Activated B cell treated with CpG ODN at 0.5 μM for 24 hours (primary cell): ENCODE measurements around the gene CORO2B. TPM values are rescaled to one million over a fixed set of nuclear protein-coding genes. Genes with fewer than 3 reads are reported as not detected.

ENCODE experiments used
- ATAC-seq: fragments of 200-7000 bp; cut with Tn5 transposase; one replicate; pipeline ENCODE4 v1.10.0; 2021; ENCODE audit warnings: low read depth, mild to moderate bottlenecking, moderate library complexity
- CTCF ChIA-PET: fragments of 350-600 bp; sonication (Branson Sonifier 250); formaldehyde crosslinking; loops from one replicate; lab custom pipeline; 2021; ENCODE audit warnings: antibody characterized with exemption; lab: Charles Lee
- POLR2A ChIA-PET: fragments of 350-600 bp; sonication (Branson Sonifier 250); formaldehyde crosslinking; loops from one replicate; lab custom pipeline; 2021; ENCODE audit warnings: antibody characterized with exemption; lab: Charles Lee
- DNase-seq: peaks from one replicate; pipeline ENCODE4 v3.0.0; 2022
- H3K27ac Mint-ChIP-seq: one replicate; pipeline ENCODE4 v1.8.0; 2020; ENCODE audit warnings: mixed read lengths
- H3K27me3 Mint-ChIP-seq: one replicate; pipeline ENCODE4 v1.8.0; 2021; ENCODE audit warnings: mixed read lengths
- H3K36me3 Mint-ChIP-seq: one replicate; pipeline ENCODE4 v1.8.0; 2021; ENCODE audit warnings: low read depth, mixed read lengths
- H3K4me1 Mint-ChIP-seq: one replicate; pipeline ENCODE4 v1.8.0; 2021; ENCODE audit warnings: mixed read lengths
- H3K4me3 Mint-ChIP-seq: one replicate; pipeline ENCODE4 v1.8.0; 2020; ENCODE audit warnings: mild to moderate bottlenecking, mixed read lengths
- H3K9me3 Mint-ChIP-seq: one replicate; pipeline ENCODE4 v1.8.0; 2020; ENCODE audit warnings: mixed read lengths
- intact Hi-C: fragments of 100-400 bp; cut with micrococcal nuclease; formaldehyde crosslinking; loops from one replicate; pipeline ENCODE4 v1.15.1; 2024
- total RNA-seq: library from RNA; stranded (reverse); gene quantifications from 2 replicates; pipeline ENCODE4 v1.2.3, GENCODE V29; 2022
- TF ChIP-seq, protein P1 (sequence below): fragments of 200-600 bp; IDR thresholded peaks from one replicate; pipeline ENCODE4 v1.8.0; 2022; ENCODE audit warnings: antibody characterized with exemption, mild to moderate bottlenecking

CORO2B gene
- total RNA-seq, 1 donor from 2014 or later, result 1.0 TPM

DNA sequence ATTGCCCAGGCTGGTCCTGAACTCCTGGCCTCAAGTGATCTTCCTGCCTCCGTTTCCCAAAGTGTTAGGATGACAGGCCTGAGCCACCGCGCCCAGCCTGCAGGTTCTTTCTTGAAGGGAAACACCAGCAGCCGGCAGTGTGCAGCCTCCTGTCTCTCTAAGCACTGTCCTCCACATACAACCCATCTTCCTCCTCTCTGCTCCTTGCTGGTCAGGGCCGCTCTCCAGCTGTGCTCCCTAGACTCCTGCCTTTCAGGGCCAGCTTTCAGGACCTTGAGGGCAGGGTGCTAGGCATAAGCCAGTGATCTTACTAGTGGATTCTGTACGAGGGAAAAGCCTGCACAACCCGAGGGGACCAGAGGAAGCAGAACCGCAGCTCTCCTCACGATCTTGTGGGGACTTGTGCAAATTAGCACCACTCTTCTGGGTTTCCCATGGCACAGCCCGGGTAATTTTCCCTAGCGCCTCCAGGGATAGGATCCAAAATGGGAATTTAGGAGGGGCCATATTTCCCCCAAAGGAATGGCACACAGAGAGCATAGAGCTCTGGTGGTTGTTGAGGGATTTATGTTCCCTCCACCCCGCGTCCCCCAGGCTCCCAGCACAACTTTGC lies 18.2 kb upstream of the CORO2B start:
- H3K4me1 Mint-ChIP-seq, result peaks cover 23% of the 10 kb centered on the region
- DNase-seq (no peak), ATAC-seq (no peak)
- no peaks in the 10 kb centered on the region for H3K9me3 Mint-ChIP-seq
- peaks cover 26% of the 10 kb centered on the region for H3K27me3 Mint-ChIP-seq
- TF ChIP-seq, protein P1, sequence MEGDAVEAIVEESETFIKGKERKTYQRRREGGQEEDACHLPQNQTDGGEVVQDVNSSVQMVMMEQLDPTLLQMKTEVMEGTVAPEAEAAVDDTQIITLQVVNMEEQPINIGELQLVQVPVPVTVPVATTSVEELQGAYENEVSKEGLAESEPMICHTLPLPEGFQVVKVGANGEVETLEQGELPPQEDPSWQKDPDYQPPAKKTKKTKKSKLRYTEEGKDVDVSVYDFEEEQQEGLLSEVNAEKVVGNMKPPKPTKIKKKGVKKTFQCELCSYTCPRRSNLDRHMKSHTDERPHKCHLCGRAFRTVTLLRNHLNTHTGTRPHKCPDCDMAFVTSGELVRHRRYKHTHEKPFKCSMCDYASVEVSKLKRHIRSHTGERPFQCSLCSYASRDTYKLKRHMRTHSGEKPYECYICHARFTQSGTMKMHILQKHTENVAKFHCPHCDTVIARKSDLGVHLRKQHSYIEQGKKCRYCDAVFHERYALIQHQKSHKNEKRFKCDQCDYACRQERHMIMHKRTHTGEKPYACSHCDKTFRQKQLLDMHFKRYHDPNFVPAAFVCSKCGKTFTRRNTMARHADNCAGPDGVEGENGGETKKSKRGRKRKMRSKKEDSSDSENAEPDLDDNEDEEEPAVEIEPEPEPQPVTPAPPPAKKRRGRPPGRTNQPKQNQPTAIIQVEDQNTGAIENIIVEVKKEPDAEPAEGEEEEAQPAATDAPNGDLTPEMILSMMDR, result no peak
- ChIA-PET POLR2A (interaction anchor here (0.6 kb wide), 1 partner anchor 125 kb away, joined by 3 read pairs; no protein-coding TSS in a partner anchor), CTCF (interaction anchor here (0.9 to 3.0 kb wide), 14 partner anchors 9 to 364 kb away, joined by 3 to 107 read pairs (median 6); no protein-coding TSS in a partner anchor)
- peak overlapping the region; percentile 83 for H3K4me3 Mint-ChIP-seq
- H3K36me3 Mint-ChIP-seq, result no peaks in the 10 kb centered on the region
- H3K27ac Mint-ChIP-seq, result no peak overlapping the region
- intact Hi-C loops, result no loop called here

DNA sequence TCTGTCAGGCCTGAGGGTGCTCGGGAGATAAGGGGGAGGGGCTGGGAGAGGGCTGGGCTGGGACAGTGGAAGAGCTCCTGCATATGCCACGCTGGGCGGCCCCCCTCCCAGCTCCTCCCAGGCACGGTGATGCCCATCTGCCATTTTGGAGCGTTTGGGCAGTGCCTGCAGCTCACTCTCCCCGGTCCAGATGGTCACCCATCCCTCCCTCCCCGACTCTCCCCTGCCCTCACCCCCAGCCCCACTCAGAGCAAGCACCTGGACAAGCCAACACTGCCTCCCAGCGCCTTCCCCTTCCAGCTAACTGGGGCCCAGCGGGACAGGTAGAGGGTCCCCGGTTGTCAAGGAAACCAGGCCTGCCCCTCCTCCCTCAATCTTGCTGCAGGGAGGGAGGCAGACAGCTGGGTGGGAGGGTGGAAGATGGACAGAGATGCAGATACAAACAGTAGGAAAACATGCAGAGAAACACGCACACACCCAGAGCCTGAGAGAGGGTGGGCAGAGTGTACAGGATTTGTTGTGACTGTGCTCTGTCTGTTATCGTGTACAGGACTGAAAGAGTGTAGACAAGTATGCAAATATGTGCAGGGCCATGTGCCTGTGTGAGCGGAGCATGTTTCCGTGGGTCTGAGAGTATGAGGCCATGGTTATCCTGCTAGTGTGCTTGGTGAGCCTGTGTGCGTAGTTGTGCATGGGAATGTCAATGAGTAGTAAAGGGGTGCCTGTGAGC lies 17.5 kb upstream of the CORO2B start:
- no peak overlapping the region for H3K27ac Mint-ChIP-seq
- no peaks in the 10 kb centered on the region for H3K9me3 Mint-ChIP-seq
- DNase-seq (no peak), ATAC-seq (no peak)
- no peak overlapping the region for H3K4me3 Mint-ChIP-seq
- POLR2A ChIA-PET, result interaction anchor here (0.6 kb wide), 1 partner anchor 124 kb away, joined by 3 read pairs; no protein-coding TSS in a partner anchor
- intact Hi-C loops, result no loop called here
- CTCF ChIA-PET, result interaction anchor here (1.1 to 3.0 kb wide), 8 partner anchors 9 to 314 kb away, joined by 3 to 107 read pairs (median 8); no protein-coding TSS in a partner anchor
- TF ChIP-seq, protein P1, result no peak
- H3K4me1 Mint-ChIP-seq, result peaks cover 23% of the 10 kb centered on the region
- H3K27me3 Mint-ChIP-seq, result peaks cover 23% of the 10 kb centered on the region
- H3K36me3 Mint-ChIP-seq, result no peaks in the 10 kb centered on the region

DNA sequence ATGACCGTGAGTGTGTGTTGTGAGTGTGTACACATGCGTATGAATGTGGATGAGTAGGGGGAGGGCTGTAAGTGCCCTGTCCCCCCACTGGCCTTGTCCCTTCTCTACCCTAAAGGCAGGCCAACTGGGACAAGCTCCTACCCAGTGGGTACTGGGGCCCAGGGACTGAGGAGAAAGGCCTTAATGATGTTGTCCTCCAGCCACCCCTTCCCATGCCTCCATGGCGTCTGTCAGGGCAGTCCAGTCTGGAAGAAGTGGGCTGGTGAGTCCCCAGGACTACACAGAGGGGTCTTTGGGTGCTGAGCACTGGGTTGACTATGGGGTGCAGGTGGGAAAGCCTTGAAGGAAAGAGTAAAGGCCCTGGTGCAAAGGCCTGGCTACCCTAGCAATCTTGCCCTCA lies 16.9 kb upstream of the CORO2B start:
- H3K9me3 Mint-ChIP-seq, result no peaks in the 10 kb centered on the region
- DNase-seq (no peak), ATAC-seq (no peak)
- no peak overlapping the region for H3K4me3 Mint-ChIP-seq
- H3K27me3 Mint-ChIP-seq, result peaks cover 23% of the 10 kb centered on the region
- POLR2A ChIA-PET, result no interaction called here
- H3K36me3 Mint-ChIP-seq, result no peaks in the 10 kb centered on the region
- peaks cover 23% of the 10 kb centered on the region for H3K4me1 Mint-ChIP-seq
- TF ChIP-seq, protein P1, result no peak
- CTCF ChIA-PET, result interaction anchor here (3.0 kb wide), 1 partner anchor 113 kb away, joined by 107 read pairs; no protein-coding TSS in a partner anchor
- intact Hi-C loops, result no loop called here
- no peak overlapping the region for H3K27ac Mint-ChIP-seq

DNA sequence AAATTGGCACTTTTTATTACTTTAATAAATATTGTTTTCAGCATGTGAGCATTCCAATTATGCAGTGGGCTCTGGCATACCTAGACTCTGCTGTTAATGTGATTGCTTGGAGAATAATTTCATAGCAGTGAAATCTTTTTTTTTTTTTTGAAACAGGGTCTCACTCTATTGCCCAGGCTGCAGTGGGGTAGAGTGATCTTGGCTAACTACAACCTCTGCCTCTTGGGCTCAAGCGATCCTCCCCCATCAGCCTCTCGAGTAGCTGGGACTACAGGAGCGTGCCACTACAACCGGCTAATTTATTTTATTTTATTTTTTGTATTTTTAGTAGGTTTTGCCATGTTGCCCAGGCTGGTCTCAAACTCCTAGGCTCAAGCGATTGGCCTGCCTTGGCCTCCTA lies 14.6 kb upstream of the CORO2B start:
- CTCF ChIA-PET, result interaction anchor here (1.0 to 1.2 kb wide), 2 partner anchors 10 to 111 kb away, joined by 3 read pairs; no protein-coding TSS in a partner anchor
- no peak overlapping the region for H3K27ac Mint-ChIP-seq
- H3K36me3 Mint-ChIP-seq, result no peaks in the 10 kb centered on the region
- TF ChIP-seq, protein P1, result no peak
- H3K4me1 Mint-ChIP-seq, result peaks cover 16% of the 10 kb centered on the region
- H3K27me3 Mint-ChIP-seq, result peaks cover 16% of the 10 kb centered on the region
- no peak overlapping the region for H3K4me3 Mint-ChIP-seq
- intact Hi-C loops, result no loop called here
- POLR2A ChIA-PET, result no interaction called here
- DNase-seq (no peak), ATAC-seq (no peak)
- H3K9me3 Mint-ChIP-seq, result no peaks in the 10 kb centered on the region

DNA sequence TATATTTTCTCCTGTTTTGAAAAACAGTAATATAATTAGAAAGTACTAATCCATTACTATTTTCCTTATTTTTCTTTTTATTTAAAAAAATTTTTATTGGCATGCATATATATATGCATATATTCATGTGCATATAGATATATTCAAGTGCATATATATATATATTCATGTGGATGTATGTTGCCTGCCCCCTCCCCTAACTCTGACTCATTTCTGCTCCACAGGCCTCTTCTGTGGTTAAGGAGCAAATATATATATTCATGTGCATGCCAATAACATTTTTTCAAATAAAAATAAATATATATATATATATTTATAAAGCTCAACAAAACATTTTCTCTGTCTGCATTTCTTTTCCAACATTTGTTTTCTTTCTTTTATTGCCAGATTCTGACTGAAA lies 13.6 kb upstream of the CORO2B start:
- H3K27ac Mint-ChIP-seq, result no peak overlapping the region
- TF ChIP-seq, protein P1, result no peak
- H3K27me3 Mint-ChIP-seq, result peaks cover 13% of the 10 kb centered on the region
- ChIA-PET CTCF (interaction anchor here (1.1 to 1.2 kb wide), 2 partner anchors 110 to 311 kb away, joined by 3 read pairs; no protein-coding TSS in a partner anchor), POLR2A (no interaction called here)
- no peaks in the 10 kb centered on the region for H3K9me3 Mint-ChIP-seq
- H3K4me3 Mint-ChIP-seq, result no peak overlapping the region
- intact Hi-C loops, result no loop called here
- H3K4me1 Mint-ChIP-seq, result peaks cover 5% of the 10 kb centered on the region
- no peaks in the 10 kb centered on the region for H3K36me3 Mint-ChIP-seq
- no peak for ATAC-seq
- DNase-seq, result no peak
